GM21367 (cell line): ENCODE measurements around the gene RPS15.

Experiments used
- ATAC-seq: cut with Tn5 transposase; IDR thresholded peaks from one replicate; pipeline ENCODE4 v1.9.1; 2021; ENCODE audit not compliant: unreplicated experiment

RPS15 gene

DNA sequence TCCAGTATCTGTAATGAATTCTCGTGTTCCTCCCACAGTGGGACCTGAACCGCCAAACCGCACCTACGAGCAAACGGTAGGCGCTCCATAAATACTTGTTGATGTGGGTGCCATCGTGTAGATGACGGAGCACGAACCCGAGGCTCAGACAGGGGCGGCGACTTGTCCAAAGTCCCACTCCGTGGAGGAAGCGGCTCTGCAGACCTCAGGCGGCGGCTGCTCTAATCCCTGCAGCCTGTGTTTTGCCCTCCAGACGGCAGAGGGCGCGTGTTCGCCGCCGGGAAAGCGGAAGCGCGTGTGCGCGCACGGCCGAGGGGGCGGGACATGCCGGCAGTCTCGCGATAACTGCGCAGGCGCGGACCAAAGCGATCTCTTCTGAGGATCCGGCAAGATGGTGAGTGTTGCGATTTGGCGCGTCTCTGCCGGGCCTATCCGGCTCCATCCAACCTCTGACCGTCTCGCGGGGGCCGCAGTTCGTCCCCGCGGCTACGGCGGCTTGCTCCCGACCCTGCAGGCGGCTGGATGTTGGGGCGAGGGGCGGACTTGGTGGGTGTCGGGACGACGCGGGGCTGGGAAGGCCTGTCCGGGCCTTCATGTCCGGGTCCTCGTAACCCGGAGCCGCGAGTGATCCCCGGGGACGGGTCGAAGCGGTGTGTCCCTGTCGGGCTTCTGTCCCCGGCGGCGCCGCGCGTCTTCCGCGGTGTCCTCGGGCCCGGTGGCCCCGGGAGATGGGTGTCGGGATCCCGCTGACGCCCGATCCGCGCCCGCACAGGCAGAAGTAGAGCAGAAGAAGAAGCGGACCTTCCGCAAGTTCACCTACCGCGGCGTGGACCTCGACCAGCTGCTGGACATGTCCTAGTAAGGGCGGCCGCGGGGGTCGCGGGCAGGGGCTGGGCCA is at the start of gene RPS15:
Gene RPS15 (plus strand): TSS at position 362 of the 898 bp plus-strand sequence. CDS start 30 bp downstream, at position 392.
- peak; percentile 81 for ATAC-seq

DNA sequence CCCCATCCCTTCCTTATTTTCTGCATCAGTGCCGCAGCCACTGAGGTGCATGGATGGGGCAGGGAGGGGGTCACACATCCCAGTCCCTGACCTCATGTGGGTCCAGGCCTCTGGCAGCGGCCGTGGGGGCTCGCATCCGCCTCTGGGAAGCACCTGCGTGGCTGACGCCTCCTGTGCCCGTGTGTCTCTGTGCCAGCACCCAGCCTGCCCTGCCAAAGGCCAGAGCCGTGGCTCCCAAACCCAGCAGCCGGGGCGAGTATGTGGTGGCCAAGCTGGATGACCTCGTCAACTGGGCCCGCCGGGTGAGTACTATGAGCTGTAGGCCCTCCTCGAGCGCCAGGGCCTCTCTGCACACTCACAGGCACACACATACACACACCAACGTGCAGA is 49.6 kb upstream of the RPS15 start:
- no peak for ATAC-seq

GRCh38 chr19:1389033-1389940 is 48.9 kb upstream of the RPS15 start:
- no peak for ATAC-seq

DNA sequence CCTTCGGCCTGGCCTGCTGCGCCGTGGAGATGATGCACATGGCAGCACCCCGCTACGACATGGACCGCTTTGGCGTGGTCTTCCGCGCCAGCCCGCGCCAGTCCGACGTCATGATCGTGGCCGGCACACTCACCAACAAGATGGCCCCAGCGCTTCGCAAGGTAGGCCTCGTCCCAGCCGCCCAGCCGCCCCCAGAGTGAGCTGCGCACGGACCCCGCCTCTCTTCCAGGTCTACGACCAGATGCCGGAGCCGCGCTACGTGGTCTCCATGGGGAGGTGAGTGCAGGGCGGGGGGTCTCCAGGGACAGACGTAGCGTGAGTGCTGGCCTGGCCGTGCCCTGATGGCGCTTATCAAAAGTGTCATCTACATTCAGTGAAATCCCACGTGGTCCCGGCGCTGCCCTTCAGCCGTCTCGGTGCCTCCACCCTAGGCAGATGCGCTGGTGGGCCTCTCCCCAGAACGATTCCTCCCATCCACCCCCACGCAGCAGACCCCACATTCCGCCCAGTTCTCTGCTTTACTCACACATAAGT is 47.2 kb upstream of the RPS15 start:
- ATAC-seq = no peak

DNA sequence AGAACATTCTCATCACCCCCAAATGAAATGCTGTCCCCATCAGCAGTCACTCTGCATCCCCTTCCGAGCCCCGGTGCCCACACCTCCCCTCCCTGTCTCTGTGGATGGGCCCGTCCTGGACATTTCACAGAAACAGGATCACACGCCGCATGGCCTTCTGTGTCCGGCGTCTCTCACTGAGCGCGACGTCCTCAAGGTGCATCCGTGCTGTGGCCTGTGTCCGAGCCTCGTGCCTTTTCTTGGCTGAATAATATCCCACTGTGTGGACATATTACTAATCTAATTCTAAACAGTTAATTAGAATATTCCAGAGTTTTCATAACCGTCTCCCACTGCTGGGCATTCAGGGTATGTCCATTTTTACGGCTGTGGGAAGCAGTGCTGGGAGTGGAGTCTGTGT is 45.8 kb upstream of the RPS15 start:
- ATAC-seq = no peak

- no peak for ATAC-seq
These were observed 45.2 kb upstream of the RPS15 start for GRCh38 chr19:1392939-1393530.

DNA sequence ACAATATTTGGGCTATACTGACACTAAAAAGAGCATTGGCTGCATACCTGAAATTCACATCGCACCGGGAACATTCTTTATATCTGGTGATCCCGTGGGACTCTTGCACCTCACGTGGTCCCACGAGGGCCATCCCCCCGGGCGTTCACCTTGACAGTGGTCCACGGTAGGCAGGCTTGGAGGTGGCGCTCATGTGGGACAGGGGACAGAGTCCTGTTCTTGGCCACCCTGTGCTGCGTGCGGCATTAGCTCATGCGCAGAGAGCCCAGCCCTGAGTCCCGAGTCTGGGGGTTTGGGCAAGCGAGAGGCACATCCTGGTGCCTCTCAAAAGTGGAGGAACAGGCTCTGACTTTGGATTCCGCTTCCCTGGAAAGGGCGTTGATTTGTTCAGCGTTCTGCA is 44.4 kb upstream of the RPS15 start:
- ATAC-seq = no peak

- no peak for ATAC-seq
These were observed 43.7 kb upstream of the RPS15 start for GRCh38 chr19:1394252-1395193.

DNA sequence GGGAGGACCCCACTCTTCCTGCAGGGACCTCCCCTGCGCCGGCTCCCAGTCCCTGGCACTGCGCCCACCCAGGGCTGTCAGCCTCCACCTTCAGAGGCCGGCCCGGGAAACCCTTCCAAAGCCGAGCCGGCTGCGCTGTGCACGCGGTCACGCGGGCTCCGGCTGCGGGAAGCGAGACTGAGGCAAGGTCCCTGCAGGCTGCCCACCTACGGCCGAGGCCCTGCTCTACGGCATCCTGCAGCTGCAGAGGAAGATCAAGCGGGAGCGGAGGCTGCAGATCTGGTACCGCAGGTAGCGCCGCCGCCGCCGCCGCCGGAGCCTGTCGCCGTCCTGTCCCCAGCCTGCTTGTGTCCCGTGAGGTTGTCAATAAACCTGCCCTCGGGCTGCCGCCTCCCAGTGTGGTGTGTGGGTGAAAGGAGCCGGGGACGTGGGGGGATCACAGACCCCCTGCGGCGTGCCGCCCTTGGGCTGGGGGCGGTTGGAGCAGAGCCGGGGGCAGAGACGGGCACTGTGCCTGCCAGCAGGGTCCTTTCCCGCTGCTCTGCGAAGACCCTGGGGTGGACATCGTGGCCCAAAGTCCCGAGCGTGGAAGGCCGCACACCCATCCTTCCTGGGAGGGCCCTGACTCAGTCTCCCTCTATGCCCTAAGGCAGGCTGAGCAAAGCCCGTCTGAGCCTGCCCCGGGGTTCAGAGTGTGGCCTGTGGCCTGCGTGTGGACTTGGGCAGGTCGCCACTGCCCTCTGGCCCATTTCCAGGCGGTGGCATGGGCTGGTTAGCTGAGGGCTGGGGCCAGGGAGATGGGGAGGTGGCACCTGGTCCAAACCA is 42.8 kb upstream of the RPS15 start:
- ATAC-seq = no peak

- ATAC-seq = no peak
These were observed 42.0 kb upstream of the RPS15 start for GRCh38 chr19:1396019-1396767.

DNA sequence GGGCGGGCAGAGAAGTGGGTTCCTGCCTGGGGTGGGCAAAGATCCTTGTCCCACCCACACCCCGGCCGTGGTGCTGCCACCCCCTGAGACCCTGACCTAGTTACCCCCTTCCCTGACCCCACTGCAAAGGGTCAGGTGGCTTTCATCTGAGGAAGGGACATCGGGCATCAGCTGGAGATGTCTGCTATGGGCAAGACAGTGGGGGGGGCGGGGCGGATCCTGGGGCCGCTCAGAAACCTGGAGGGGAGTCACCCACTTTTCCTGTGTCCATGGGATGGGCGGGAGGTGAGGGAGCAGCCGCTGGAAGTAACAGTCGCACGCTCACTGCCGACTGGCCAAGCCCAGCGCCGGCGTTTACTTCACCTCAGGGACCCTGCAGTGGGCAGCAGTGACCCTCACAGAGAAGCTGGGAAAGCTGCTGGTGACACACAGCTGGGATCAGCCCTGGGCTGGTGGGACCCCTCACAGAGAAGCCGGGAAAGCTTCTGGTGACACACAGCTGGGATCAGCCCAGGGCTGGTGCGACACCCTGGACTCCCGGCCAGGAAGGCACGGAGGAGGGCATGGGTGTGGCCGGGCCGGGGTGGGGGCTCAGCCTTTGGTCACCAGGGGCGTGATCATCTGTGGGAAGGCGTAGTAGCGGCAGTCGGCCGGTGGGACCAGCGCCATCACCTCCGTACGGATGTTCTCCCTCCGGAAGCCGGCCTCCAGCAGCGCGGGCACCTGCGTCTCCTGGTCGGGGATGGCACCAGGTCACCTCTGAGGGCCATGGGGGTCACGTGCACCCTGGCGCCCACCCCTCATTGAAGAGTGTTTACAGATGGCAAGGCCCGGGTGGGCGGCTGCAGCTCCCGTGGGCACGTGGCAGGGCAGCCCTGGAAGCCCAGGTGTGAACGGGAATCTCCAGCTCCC is 41.2 kb upstream of the RPS15 start:
- ATAC-seq = no peak

- no peak for ATAC-seq
These were observed 40.4 kb upstream of the RPS15 start for GRCh38 chr19:1397838-1398237.

DNA sequence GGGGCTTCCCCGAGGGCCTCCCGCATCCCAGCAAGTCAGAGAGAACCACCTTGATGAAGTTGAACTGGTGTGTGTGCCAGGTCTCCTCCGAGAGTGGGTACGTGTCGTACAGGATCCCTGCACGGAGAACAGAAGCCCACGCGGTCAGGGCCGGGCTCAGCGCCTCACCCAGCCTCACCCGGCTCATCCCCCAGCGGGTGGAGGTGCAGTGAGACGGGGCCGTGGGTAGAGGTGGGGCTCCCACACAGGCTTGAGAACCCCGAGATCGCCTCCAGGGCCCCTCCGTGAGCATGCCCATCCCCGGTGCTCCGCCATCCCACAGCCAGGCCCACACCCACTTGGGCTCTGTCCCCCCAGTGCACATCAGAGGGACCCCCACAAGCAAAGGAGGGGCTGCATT is 39.1 kb upstream of the RPS15 start:
- no peak for ATAC-seq

DNA sequence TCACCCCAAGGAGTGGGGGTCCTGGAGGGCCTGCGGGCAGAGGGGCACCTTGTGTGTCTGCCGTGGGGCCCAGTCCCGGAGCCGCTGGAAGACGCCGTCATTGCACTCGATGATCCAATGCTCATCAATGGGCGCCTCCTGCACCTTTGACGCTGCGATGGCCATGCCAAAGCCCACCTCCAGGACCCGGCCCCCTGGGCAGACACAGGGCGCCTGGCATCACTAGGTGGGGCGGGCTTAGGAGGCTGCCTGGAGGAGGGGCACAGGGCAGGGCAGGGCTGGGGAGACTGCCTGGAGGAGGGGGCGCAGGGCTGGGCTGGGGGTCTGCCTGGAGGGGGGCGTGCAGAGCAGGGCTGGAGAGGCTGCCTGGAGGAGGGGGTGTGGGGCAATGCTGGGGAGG is 38.5 kb upstream of the RPS15 start:
- ATAC-seq = no peak

DNA sequence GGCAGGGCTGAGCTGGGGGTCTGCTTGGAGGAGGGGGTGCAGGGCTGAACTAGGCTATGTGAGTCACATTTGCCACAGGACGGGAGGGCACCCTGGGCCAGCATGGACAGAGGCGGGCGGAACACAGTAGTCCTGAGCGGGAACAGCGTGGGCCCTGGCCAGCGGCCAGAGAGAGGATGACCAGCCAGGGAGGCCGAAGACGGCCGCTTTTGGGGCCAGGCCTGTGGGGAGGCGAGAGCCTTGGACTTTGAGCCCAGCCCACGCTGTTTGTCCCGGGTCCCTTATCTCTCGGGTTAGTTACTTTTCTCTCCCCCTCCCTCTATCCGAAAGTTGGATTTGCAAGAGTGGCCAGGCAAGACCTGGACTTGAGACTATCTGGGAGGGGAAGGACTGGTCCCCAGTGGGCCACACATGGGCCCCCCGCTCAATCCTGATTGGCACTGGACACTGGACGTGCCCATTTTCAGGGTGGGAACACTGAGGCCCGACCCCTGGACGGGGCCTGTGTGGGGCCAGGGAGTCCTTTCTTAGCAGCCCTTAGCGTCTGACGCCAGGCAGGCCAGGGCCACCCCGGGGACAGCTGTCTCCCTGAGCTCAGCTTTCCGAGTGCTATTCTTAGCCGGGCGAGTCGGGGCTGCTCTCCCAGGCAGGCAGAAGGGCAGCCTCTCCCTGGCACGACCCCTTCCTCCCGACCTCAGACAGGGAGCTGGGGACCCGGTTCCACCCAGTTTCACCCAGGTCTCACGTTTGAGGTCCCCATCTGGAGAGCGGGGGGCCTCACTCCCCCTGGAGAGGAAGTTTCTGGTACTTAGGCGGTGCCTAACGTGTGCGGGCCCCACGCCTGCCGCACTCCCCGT is 37.7 kb upstream of the RPS15 start:
- no peak for ATAC-seq

- ATAC-seq = no peak
These were observed 36.9 kb upstream of the RPS15 start, which contains the start of gene GAMT for GRCh38 chr19:1401138-1401888. Gene GAMT, minus strand, starts transcription at chr19:1401542. Its CDS starts 66 bp downstream, at chr19:1401476.
